Measurements from ENCODE around the gene PDCL3.

The PDCL3 gene

GRCh38 chr2:100611079-100612029 is 48.6 kb downstream of the PDCL3 start:
- DNase-seq (ENCODE audit: low read depth in 3 of 3) = no peak

- DNase-seq (ENCODE audit: low read depth in 3 of 3) = no peak
These were observed 49.7 kb downstream of the PDCL3 start for GRCh38 chr2:100612388-100613000.

DNA sequence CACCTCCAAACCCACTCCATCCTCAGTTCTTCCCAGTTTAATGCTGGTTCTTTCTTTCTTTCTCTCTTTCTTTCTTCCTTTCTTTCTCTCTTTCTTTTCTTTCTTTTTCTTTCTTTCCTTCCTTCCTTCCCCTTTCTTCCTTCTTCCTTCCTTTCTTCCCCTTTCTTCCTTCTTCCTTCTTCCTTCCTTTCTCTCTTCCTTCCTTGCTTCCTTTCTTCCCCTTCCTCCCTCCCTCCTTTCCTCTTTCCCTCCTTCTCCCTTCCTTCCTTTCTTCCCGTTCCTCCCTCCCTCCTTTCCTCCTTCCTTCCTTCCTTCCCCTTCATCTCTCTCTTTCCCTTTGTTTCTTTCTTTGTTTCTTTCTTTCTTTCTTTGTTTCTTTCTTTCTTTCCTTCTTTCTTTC is 50.9 kb downstream of the PDCL3 start:
- DNase-seq (ENCODE audit: low read depth in 3 of 3) = no peak

DNA sequence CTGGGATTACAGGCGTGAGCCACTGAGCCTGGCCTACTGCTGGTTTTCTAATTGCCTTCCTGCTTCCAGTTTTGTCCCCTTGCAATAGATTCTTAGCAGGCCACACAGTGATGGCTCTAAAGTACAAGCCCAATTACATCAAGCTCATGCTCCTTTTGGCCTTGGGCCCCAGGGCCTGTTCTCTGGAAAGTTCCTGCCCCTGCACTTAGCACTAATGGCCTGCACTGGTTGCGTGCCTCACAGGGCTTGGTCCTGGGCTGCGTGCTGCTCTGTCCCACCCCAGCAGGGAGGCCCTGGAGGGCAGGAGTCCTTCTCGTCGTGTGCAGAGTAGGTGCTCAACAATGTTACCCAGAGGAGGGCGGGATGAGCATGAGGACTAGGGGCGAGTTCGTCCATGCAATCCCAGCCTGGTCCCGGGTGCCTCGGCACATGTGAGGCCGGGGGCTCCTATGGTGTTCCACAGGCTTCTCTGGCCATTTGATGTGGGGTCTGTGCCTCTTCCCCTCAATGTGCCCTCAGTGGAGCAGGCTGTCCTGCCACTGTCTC is 51.7 kb downstream of the PDCL3 start:
- no peak for DNase-seq (ENCODE audit: low read depth in 3 of 3)

DNA sequence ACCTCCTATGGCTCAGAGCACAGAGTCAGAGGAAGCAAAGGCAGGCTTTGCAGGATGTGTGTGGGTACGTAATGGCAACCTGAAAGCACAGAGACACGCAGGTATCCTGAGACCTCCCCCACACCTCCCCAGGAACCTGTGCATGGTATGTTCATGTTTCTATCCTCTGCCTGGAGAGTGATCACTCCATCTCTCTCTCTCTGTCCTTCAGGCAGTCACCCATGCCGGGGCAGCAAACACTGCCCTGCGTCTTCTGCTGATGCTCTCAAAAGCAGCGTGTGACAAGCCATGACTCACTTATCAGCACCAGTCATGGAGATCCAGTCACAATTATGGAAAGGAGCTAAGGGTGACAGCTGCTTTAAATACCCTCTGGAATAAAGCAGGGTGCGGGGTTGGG is 52.7 kb downstream of the PDCL3 start:
- DNase-seq (ENCODE audit: low read depth in 3 of 3) = no peak

DNA sequence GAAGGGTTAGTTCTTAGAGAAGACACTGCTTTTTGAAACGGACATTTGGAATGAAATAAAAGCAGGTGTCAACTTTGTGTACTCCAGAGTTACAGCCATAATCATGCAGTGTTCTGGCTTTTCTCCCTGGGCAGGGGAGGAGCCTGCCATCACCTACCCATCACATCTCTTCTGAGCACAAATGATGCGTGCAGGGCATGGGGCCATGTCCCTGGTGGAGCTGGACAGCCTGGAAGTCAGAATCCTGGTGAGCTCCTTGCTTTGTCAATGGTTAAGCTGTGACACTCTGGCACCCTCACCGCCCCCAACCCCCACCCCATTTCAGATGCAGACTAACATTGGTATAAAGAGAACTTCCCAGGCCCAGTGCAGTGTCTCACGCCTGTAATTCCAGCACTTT is 53.1 kb downstream of the PDCL3 start:
- DNase-seq (ENCODE audit: low read depth in 3 of 3) = no peak

- DNase-seq (ENCODE audit: low read depth in 3 of 3) = no peak
These were observed 54.1 kb downstream of the PDCL3 start for GRCh38 chr2:100616841-100617390.

DNA sequence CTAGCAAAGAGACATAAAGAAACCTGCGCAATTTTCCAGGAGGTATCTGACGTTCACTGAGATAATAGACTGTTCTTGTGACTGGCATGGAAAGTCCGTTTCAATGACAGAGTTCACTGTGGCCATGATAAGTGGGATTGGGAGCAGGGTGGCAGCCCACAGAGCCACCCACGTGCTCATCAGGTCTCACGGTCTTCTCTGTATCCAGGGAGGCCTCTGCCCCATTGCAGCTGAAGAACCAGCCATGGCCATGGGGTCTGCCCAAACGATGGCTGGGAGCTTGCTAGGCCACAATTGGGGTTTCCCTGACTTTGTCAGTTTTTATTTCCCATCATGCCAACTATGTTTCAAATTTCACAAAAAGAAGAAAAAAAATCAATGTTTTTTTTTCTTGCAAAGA is 57.2 kb downstream of the PDCL3 start:
- DNase-seq (ENCODE audit: low read depth in 3 of 3) = no peak

DNA sequence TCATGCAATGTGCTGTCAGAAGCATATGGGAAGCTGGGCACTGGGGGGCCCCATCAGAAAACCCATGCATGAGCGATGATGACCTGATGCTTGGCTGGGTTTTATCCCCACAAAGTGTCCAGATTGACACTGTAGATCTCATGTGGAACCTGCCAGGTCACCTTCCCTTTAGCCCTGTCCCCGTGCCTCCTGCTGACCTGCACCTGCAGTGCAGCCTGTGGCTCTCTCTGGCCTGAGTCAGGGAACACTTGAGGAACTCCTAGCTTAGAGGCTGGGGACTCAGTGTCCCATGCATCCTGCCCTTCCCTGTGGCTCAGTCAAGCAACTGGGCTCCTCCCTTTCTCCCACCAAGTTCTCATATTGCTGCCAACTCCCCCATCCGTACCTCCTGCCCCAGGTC is 57.7 kb downstream of the PDCL3 start:
- DNase-seq (ENCODE audit: low read depth in 3 of 3) = no peak

DNA sequence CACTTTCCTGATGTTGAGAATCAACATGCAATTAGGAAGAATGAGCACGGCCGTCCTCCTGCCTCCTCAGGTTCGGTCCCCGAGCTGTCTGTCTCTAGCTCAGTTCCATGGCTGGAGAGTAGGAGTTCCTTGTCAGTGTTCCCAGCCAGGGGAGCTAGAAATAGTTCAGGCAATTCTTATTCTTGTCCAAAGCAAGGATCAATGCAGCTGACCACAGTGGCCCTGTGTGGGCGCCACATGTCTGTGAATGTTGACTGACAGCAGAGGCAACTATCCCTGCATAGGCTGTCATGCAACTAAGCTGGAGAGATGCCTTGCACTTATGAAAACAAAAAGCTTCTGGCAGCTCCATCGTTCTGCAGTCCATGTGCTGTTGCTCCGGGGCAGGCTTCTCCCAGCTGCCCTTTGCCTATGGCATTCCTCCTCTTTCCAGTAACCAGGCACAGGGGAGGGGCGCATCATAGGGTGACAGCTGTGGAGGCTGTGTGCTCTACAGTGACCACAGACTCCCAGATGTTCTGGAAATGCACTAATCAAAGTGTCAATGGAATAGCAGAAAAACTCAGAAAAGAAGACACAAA is 58.7 kb downstream of the PDCL3 start:
- DNase-seq (ENCODE audit: low read depth in 3 of 3) = no peak

- DNase-seq (ENCODE audit: low read depth in 3 of 3) = no peak
These were observed 60.4 kb downstream of the PDCL3 start for GRCh38 chr2:100623033-100623715.

- DNase-seq (ENCODE audit: low read depth in 3 of 3) = no peak
These were observed 61.1 kb downstream of the PDCL3 start for GRCh38 chr2:100623930-100624329.

GRCh38 chr2:100624536-100624935 is 61.7 kb downstream of the PDCL3 start:
- DNase-seq (ENCODE audit: low read depth in 3 of 3) = no peak

DNA sequence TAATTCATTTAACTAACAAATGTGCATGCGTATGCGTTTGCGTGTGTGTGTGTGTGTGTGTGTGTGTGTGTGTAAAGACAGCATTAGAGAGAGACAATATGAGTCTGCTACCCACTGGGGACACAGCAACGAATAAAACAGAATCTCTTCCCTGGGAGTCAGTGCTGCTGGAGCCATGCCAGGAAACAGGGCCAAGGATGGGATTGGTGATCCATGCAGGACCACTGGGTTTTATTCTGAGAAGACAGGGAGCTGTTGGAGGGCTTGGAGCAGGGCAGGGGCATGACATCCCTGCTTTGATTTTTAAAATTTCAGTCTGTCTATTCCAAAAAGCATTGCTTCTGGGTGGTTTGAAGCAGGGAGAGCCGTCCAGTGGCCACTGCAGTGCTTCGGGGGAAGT is 62.9 kb downstream of the PDCL3 start:
- DNase-seq (ENCODE audit: low read depth in 3 of 3) = no peak
